Retina (tissue), 1 donor: ENCODE results near the gene RBMY1F.
"Not testable (repeated sequence)": the region's sequence is repeated elsewhere in the genome, so short reads cannot be mapped to it uniquely, and the experiment has no call there.

Experiments
- DNase-seq: peaks from one replicate; pipeline ENCODE4 v3.0.0-alpha.2; 2016

RBMY1F gene

GRCh38 chrY:22182823-22183222 is at the start of gene RBMY1F:
RBMY1F (minus strand) TSS chrY:22182923; CDS start chrY:22180969, 1,954 bp downstream.
- not testable (repeated sequence) for DNase-seq

- not testable (repeated sequence) for DNase-seq
Observed at GRCh38 chrY:22151144-22151543, 31.6 kb downstream of the RBMY1F start.

- not testable (repeated sequence) for DNase-seq
Observed at GRCh38 chrY:22141011-22141695, 41.6 kb downstream of the RBMY1F start.

- not testable (repeated sequence) for DNase-seq
Observed at GRCh38 chrY:22134719-22135118, 48.0 kb downstream of the RBMY1F start.

GRCh38 chrY:22130494-22130893 is 52.2 kb downstream of the RBMY1F start:
- not testable (repeated sequence) for DNase-seq
